HG03045 (cell line): ENCODE results near the gene PCDHGA9.
"Not testable (repeated sequence)": the region's sequence is repeated elsewhere in the genome, so short reads cannot be mapped to it uniquely, and the experiment has no call there.

ENCODE experiments used
- ATAC-seq: cut with Tn5 transposase; IDR thresholded peaks from one replicate; pipeline ENCODE4 v1.9.1; 2021; ENCODE audit warnings: mild to moderate bottlenecking, moderate library complexity; ENCODE audit not compliant: unreplicated experiment

PCDHGA9 gene

DNA sequence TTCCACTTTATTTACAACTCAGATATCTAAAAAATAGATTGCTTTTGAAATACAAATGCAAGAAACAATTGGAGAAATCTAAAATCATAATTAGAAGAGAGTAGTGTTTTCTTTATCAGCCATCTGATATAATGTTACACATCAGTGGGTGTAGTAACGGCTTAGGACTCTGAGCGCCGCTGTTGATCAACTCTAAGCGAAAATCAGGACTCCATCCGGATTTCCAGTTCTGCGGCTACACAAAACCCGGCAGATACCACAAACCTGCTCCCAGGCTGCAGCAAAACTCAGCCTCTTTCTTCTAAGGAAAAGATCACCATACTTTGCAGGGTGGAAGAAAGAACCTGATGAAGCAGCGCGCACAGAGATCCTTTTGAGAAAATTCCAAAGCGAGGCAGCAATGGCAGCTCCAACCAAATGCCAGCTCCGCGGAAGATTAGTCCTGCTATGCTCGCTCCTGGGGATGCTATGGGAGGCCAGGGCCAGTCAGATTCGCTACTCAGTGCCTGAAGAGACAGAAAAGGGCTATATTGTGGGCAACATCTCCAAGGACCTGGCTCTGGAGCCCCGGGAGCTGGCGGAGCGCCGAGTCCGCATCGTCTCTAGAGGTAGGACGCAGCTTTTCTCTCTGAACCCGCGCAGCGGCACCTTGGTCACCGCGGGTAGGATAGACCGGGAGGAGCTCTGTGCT is at the start of gene PCDHGA9:
PCDHGA9 (plus strand) TSS at position 226 of the 691 bp plus-strand sequence; CDS start at position 401, 175 bp downstream.
- ATAC-seq, result no peak

DNA sequence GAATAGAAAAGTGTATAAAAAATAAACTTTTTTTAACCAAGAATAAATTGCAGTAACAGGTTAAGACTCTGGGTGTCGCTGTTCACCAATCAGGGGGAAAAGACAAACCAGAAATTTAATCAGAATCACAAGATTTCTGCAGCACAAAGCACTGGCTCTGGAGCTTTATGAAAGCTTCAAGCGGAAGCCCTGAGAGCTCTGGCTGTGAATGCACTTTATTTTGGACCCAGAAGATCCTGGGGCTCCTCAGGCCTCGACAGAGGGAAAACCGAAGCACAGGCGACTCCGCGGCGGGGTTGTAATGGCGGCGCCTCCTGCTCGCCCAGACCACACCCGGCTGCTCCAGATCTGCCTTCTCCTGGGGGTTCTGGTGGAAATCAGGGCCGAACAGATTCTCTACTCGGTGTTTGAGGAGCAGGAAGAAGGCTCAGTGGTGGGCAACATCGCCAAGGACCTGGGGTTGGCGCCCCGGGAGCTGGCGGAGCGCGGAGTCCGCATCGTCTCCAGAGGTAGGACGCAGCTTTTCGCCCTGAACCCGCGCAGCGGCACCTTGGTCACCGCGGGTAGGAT is 47.6 kb upstream of the PCDHGA9 start, which contains the start of gene PCDHGA4:
PCDHGA4 (plus strand) TSS at position 122 of the 570 bp plus-strand sequence; CDS start at position 209, 87 bp downstream.
- ATAC-seq, result no peak

DNA sequence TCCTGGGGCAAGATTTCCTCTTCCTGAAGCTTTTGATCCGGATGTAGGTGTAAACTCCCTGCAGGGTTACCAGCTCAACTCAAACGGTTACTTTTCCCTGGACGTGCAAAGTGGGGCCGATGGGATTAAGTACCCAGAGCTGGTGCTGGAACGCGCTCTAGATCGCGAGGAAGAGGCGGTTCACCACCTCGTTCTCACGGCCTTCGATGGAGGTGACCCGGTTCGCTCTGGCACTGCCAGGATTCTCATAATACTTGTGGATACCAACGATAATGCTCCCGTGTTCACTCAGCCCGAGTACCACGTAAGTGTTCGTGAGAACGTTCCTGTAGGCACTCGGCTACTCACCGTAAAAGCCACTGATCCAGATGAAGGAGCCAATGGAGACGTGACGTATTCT is 46.9 kb upstream of the PCDHGA9 start:
- no peak for ATAC-seq

DNA sequence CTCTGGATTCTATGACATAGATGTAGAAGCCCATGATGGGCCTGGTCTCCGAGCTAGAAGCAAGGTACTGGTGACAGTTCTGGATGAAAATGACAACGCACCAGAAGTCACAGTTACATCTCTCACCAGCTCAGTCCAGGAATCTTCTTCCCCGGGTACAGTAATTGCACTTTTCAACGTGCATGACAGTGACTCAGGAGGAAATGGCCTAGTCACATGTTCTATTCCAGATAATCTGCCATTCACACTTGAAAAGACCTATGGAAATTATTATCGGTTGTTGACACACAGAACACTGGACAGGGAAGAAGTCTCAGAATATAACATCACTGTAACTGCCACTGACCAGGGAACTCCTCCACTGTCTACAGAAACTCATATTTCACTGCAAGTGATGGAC is 46.4 kb upstream of the PCDHGA9 start:
- ATAC-seq, result no peak

DNA sequence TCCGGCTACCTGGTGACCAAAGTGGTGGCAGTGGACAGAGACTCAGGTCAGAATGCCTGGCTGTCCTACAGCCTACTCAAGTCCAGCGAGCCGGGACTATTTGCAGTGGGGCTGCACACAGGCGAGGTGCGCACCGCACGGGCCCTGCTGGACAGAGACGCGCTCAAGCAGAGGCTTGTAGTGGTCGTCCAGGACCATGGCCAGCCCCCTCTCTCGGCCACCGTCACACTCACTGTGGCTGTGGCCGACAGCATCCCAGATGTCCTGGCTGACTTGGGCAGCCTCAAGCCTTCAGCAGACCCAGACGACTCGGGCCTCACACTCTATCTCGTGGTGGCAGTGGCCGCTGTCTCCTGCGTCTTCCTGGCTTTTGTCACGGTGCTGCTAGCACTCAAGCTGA is 45.6 kb upstream of the PCDHGA9 start:
- no peak for ATAC-seq

DNA sequence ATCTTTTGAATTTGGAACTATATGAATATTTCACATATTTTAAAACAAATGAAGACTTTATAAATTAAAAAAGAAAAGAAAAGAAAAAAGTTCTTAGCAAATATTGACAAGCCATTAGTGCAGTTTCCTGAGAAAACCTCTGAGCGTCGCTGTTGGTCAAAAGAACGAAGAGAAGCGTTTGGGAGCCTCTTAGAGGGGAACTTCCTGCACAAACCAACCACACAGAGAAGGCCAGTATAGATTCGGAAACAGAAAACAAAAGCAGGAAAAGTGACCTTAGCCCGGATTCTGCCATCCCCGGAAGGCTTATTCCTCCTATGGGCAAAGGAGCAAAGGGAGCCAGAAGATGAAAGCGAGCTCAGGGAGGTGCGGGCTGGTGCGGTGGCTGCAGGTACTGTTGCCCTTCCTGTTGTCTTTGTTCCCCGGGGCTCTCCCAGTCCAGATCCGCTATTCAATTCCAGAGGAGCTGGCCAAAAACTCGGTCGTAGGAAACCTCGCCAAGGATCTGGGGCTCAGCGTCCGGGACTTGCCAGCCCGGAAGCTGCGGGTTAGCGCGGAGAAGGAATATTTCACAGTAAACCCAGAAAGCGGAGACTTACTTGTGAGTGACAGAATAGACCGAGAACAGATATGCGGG is 42.7 kb upstream of the PCDHGA9 start, which contains the start of gene PCDHGB2:
PCDHGB2 (plus strand) TSS at position 205 of the 637 bp plus-strand sequence; CDS start at position 347, 142 bp downstream.
- no peak for ATAC-seq

DNA sequence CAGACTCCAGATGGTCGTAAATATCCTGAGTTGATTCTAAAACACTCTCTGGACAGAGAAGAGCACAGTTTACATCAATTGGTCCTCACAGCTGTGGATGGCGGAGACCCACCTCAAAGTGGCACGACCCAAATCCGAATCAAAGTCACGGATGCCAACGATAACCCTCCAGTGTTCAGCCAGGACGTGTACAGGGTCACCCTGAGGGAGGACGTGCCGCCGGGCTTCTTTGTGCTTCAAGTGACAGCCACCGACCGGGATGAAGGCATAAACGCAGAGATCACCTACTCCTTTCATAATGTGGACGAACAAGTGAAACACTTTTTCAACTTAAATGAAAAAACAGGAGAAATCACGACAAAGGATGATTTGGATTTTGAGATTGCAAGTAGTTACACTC is 41.9 kb upstream of the PCDHGA9 start:
- ATAC-seq, result no peak

DNA sequence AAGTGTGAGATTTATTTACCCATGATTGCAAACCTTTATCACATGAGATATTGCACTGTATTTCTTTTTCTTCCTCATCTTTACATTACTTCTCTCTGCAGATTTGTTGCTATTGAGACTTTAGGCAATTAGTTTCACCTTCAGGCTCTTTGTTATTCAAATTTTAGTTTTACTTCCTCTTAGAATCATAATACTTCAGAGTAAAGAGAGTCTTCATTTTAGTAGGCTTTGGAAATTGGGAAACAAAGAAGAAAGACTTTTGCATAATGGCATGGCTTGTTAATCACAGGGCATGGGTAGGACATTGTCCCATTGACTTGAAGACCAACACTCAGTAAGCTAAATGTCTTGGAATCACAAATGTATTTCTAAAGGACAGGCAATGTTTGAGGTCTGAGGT is 39.9 kb upstream of the PCDHGA9 start:
- ATAC-seq, result no peak

DNA sequence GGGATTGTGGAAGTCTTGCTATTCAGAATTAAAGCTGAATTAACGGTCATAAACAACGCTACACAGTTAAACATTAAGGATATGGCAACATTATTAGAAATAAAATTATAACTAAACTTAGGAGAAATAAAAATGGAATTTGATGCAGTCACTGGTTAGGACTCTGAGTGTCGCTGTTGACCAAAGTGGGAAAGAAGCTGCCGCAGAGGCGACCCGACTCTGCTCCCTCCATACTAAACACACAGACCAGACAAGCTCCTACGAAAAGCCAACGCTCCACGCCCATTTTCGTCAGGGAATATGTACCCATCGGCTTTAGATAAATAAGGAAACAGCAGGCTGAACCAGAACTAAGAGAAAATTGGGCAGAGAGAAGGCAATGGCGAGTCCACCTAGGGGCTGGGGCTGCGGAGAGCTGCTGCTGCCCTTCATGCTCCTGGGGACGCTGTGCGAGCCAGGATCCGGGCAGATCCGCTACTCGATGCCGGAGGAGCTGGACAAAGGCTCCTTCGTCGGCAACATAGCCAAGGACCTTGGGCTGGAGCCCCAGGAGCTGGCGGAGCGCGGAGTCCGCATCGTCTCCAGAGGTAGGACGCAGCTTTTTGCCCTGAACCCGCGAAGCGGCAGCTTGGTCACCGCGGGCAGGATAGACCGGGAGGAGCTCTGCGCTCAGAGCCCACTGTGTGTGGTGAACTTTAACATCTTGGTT is 38.5 kb upstream of the PCDHGA9 start, which contains the start of gene PCDHGA5:
PCDHGA5 (plus strand) TSS at position 211 of the 709 bp plus-strand sequence; CDS start at position 380, 169 bp downstream.
- no peak for ATAC-seq

DNA sequence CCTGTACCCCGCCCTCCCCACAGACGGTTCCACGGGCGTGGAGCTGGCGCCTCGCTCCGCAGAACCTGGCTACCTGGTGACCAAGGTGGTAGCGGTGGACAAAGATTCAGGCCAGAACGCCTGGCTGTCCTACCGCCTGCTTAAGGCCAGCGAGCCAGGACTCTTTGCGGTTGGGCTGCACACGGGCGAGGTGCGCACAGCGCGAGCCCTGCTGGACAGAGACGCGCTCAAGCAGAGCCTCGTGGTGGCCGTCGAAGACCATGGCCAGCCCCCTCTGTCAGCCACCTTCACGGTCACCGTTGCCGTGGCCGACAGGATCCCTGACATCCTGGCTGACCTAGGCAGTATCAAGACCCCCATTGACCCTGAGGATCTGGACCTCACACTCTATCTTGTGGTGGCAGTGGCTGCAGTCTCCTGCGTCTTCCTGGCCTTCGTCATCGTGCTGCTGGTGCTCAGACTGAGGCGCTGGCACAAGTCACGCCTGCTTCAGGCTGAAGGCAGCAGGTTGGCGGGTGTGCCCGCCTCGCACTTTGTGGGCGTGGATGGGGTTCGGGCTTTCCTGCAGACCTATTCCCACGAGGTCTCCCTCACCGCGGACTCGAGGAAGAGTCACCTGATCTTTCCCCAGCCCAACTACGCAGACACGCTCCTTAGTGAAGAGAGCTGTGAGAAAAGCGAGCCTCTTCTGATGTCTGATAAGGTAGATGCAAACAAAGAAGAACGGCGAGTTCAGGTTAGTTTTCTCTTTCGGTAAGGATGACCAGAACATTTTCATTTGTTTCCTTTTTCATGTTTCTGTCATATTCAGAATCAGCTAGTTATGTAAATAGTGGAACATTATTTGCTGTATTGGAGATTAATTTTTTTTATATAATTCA is 36.3 kb upstream of the PCDHGA9 start:
- no peak for ATAC-seq

DNA sequence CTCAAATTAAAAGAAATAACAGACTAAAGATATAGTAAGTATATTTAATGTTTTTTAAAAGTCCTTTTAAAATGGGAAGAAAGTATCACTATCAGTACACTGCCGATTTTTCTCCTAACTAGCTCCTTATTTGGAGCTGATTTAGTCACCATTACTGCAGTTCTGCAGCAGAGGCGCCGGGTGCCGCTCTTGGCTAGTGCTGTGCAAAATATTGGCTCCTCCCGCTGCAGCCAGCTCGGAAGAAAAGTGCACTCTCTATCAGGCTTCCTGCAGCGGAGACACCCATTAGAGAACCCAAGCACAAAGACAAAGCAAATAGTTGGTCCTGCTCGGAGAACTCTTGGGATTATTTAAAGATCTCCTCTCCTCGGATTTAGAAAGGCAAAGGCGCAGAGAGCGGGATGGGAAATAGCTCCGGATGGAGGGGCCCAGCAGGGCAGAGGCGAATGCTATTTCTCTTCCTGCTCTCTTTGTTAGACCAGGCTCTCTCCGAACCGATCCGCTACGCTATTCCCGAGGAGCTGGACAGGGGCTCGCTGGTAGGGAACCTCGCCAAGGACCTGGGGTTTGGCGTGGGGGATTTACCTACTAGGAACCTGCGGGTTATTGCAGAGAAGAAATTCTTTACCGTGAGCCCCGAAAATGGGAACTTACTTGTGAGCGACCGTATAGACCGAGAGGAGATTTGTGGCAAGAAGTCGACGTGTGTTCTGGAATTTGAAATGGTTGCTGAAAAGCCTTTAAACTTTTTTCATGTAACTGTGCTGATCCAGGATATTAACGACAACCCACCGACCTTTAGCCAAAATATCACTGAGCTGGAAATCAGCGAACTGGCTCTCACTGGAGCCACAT is 32.4 kb upstream of the PCDHGA9 start, which contains the start of gene PCDHGB3:
PCDHGB3 (plus strand) TSS at position 249 of the 855 bp plus-strand sequence; CDS start at position 402, 153 bp downstream.
- ATAC-seq, result peak; percentile 61

DNA sequence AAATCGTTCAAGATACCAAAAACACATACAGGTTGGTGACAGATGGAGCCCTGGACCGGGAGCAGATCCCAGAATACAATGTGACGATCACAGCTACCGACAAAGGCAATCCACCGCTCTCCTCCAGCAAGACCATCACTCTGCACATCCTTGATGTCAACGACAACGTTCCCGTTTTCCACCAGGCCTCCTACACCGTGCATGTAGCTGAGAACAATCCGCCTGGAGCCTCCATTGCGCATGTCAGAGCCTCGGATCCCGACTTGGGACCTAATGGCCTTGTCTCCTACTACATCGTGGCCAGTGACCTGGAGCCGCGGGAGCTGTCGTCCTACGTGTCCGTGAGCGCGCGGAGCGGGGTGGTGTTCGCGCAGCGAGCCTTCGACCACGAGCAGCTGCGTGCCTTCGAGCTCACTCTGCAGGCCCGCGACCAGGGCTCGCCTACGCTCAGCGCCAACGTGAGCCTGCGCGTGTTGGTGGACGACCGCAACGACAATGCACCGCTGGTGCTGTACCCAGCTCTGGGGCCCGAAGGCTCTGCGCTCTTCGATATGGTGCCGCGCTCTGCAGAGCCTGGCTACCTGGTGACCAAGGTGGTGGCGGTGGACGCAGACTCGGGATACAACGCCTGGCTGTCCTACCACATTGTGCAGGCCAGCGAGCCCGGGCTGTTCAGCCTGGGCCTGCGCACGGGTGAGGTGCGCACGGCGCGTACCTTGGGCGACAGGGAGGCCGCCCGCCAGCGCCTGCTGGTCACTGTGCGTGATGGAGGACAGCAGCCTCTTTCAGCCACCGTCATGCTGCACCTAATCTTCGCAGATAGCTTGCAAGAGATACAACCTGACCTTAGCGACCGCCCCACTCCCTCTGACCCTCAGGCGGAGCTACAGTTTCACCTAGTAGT is 30.8 kb upstream of the PCDHGA9 start:
- no peak for ATAC-seq

DNA sequence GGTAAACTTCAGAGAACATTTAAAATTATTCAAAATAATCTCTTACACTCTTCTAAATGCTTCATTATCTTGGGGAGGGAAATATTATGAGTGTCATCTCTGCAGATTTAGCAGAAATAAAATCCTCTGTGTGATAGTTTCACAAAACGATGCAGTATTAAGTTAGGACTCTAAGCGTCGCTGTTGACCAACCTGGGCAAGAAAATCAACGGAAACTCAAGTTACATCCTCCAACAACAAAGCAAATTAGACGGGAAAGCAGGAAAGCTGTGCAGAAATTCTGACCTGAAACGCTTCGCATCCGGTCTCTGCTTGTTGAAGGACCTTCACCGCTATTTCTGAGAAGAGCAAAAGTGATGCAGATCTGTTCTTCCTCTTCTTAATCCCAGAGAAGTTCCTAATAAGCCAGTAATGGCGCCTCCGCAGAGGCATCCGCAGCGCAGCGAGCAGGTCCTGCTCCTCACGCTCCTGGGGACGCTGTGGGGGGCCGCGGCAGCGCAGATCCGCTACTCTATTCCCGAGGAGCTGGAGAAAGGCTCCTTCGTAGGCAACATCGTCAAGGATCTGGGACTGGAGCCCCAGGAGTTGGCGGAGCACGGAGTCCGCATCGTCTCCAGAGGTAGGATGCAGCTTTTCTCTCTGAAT is 28.8 kb upstream of the PCDHGA9 start, which contains the start of gene PCDHGA6:
PCDHGA6 (plus strand) TSS at position 219 of the 645 bp plus-strand sequence; CDS start at position 412, 193 bp downstream.
- no peak for ATAC-seq

DNA sequence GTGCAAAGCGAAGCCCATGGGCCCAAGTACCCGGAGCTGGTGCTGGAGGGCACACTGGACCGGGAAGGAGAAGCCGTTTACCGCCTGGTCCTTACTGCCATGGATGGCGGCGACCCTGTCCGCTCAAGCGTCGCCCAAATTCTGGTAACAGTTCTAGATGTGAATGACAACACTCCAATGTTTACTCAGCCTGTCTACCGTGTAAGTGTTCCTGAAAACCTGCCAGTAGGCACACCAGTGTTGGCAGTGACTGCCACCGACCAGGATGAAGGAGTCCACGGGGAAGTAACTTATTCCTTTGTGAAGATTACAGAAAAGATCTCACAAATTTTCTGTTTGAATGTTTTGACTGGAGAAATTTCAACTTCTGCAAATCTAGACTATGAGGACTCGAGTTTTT is 28.0 kb upstream of the PCDHGA9 start:
- no peak for ATAC-seq

DNA sequence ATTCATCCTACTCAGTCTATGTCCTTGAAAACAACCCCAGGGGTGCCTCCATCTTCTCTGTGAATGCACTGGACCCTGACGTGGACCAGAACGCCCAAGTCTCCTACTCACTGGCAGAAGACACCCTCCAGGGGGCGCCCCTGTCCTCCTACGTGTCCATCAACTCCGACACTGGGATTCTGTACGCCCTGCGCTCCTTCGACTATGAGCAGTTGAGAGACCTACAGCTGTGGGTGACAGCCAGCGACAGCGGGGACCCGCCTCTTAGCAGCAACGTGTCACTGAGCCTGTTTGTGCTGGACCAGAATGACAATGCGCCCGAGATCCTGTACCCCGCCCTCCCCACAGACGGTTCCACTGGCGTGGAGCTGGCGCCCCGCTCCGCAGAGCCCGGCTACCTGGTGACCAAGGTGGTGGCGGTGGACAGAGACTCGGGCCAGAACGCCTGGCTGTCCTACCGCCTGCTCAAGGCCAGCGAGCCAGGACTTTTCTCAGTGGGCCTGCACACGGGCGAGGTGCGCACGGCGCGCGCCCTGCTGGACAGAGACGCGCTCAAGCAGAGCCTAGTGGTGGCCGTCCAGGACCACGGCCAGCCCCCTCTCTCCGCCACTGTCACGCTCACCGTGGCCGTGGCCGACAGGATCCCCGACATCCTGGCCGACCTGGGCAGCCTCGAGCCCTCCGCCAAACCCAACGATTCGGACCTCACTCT is 27.0 kb upstream of the PCDHGA9 start:
- not testable (repeated sequence) for ATAC-seq

DNA sequence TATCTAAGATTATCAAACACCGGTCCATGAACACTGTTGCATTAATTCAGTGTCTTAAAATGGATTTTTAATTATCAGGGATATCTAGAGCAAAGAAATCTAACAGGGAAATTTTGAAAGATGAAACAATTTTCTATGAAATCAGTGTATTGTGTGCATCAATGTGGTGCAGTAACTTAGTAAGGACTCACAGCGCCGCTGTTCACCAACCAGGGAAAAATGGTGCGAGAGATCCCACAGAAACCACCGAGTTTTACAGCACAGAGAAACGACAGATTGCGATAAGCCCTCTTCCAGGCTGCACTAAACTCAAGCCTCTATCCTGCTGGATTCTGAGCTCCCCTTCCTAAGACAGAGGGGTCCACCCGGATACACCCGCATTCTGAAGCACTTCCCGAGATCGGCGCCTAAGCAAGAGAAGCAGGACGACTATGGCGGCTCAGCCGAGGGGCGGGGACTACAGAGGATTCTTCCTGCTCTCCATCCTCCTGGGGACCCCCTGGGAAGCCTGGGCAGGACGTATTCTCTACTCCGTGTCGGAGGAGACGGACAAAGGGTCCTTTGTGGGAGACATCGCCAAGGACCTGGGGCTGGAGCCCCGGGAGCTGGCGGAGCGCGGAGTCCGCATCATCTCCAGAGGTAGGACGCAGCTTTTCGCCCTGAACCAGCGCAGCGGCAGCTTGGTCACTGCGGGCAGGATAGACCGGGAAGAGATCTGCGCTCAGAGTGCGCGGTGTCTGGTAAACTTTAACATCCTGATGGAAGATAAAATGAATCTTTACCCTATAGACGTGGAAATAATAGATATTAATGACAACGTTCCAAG is 19.9 kb upstream of the PCDHGA9 start, which contains the start of gene PCDHGA7:
PCDHGA7 (plus strand) TSS at position 274 of the 826 bp plus-strand sequence; CDS start at position 432, 158 bp downstream.
- ATAC-seq, result no peak
